Glutamatergic neuron (in vitro differentiated cells): ENCODE measurements around the gene PRKCA. TPM values are rescaled to one million over a fixed set of nuclear protein-coding genes. Genes with fewer than 3 reads are reported as not detected.

Experiments used
- DNase-seq: peaks from one replicate; pipeline ENCODE4 v3.0.0; 2022
- H3K27ac Mint-ChIP-seq: one replicate; pipeline ENCODE4 v1.8.0; 2020; ENCODE audit warnings: mild to moderate bottlenecking, mixed read lengths, inconsistent platforms; ENCODE audit not compliant: unreplicated experiment
- H3K27me3 Mint-ChIP-seq: one replicate; pipeline ENCODE4 v1.8.0; 2020; ENCODE audit warnings: mild to moderate bottlenecking, moderate library complexity, mixed read lengths, inconsistent platforms; ENCODE audit not compliant: unreplicated experiment
- H3K36me3 Mint-ChIP-seq: one replicate; pipeline ENCODE4 v1.8.0; 2020; ENCODE audit warnings: mild to moderate bottlenecking, mixed read lengths, inconsistent platforms; ENCODE audit not compliant: unreplicated experiment
- H3K4me1 Mint-ChIP-seq: one replicate; pipeline ENCODE4 v1.8.0; 2020; ENCODE audit warnings: mild to moderate bottlenecking, low read depth, mixed read lengths, inconsistent platforms; ENCODE audit not compliant: unreplicated experiment
- H3K4me3 Mint-ChIP-seq: one replicate; pipeline ENCODE4 v1.8.0; 2020; ENCODE audit warnings: mild to moderate bottlenecking, mixed read lengths, inconsistent platforms; ENCODE audit not compliant: unreplicated experiment
- H3K9me3 Mint-ChIP-seq: one replicate; pipeline ENCODE4 v1.8.0; 2020; ENCODE audit warnings: mild to moderate bottlenecking, moderate library complexity, mixed read lengths, inconsistent platforms; ENCODE audit not compliant: unreplicated experiment
- CTCF ChIP-seq: fragments of 200-600 bp; sonication (generic); IDR thresholded peaks from one replicate; pipeline ENCODE4 v1.5.0; 2021; ENCODE audit not compliant: partially characterized antibody, unreplicated experiment
- total RNA-seq: library from RNA; stranded (reverse); fragmentation: NEBNext Ultra II Directional; extraction: Animal tissue kit (Norgen Biotek cat#: 25700); gene quantifications from one replicate; pipeline ENCODE4 v1.2.1, GENCODE V29; 2021; ENCODE audit not compliant: unreplicated experiment

PRKCA gene
- total RNA-seq, 1 donor from 2014 or later, result 2.2 TPM

GRCh38 chr17:66675991-66676371 lies 373.6 kb downstream of the PRKCA start:
- H3K27ac Mint-ChIP-seq, result no peak overlapping the region
- DNase-seq, result no peak
- H3K36me3 Mint-ChIP-seq, result peaks cover 4% of the 10 kb centered on the region
- peaks cover 5% of the 10 kb centered on the region for H3K27me3 Mint-ChIP-seq
- no peak for TF ChIP-seq CTCF
- no peaks in the 10 kb centered on the region for H3K9me3 Mint-ChIP-seq
- H3K4me1 Mint-ChIP-seq, result no peaks in the 10 kb centered on the region
- no peak overlapping the region for H3K4me3 Mint-ChIP-seq

GRCh38 chr17:66676421-66676820 lies 374.0 kb downstream of the PRKCA start:
- Mint-ChIP-seq H3K4me1 (no peaks in the 10 kb centered on the region), H3K9me3 (no peaks in the 10 kb centered on the region), H3K27ac (no peak overlapping the region), H3K4me3 (no peak overlapping the region), H3K27me3 (peaks cover 5% of the 10 kb centered on the region), H3K36me3 (peaks cover 4% of the 10 kb centered on the region)
- DNase-seq, result no peak
- no peak for TF ChIP-seq CTCF

- no peak overlapping the region for H3K4me3 Mint-ChIP-seq
These were observed 375.0 kb downstream of the PRKCA start for GRCh38 chr17:66677201-66677981.

GRCh38 chr17:66678061-66678460 lies 375.6 kb downstream of the PRKCA start:
- Mint-ChIP-seq H3K36me3 (peaks cover 4% of the 10 kb centered on the region), H3K9me3 (no peaks in the 10 kb centered on the region), H3K4me3 (no peak overlapping the region), H3K27me3 (peaks cover 5% of the 10 kb centered on the region), H3K4me1 (peaks cover 5% of the 10 kb centered on the region), H3K27ac (no peak overlapping the region)
- no peak for DNase-seq
- no peak for TF ChIP-seq CTCF

More at GRCh38 chr17:66677201-66677981, 375.0 kb downstream of the PRKCA start:
- Mint-ChIP-seq H3K27me3 (peaks cover 5% of the 10 kb centered on the region), H3K27ac (no peak overlapping the region), H3K36me3 (peaks cover 4% of the 10 kb centered on the region), H3K9me3 (no peaks in the 10 kb centered on the region), H3K4me1 (peaks cover under 1% of the 10 kb centered on the region)
- no peak for DNase-seq
- TF ChIP-seq CTCF, result no peak

- TF ChIP-seq CTCF, result no peak
- Mint-ChIP-seq H3K4me3 (no peak overlapping the region), H3K27ac (no peak overlapping the region), H3K9me3 (no peaks in the 10 kb centered on the region), H3K4me1 (peaks cover 5% of the 10 kb centered on the region), H3K36me3 (peaks cover 4% of the 10 kb centered on the region), H3K27me3 (peaks cover 5% of the 10 kb centered on the region)
- DNase-seq, result no peak
These were observed 376.4 kb downstream of the PRKCA start for GRCh38 chr17:66678827-66679226.
